Endothelial cell of umbilical vein (primary cell): ENCODE results near the gene FOXP1. TPM values are rescaled to one million over a fixed set of nuclear protein-coding genes. Genes with fewer than 3 reads are reported as not detected.

Experiments
- BruUV-seq: library from RNA; stranded (reverse); fragments of 400-500 nt; replicated peaks from 2 replicates; lab custom pipeline; 2021; lab: Mats Ljungman, UMichigan
- CTCF ChIA-PET: fragments of 300-600, 350-600 bp; sonication (Branson Sonifier 250); formaldehyde crosslinking; loops from one replicate; lab custom pipeline; 2021; ENCODE audit warnings: antibody characterized with exemption, inconsistent platforms; lab: Charles Lee
- POLR2A ChIA-PET: fragments of 300-600, 350-600 bp; sonication (Branson Sonifier 250); formaldehyde crosslinking; loops from one replicate; lab custom pipeline; 2021; ENCODE audit warnings: antibody characterized with exemption, inconsistent platforms; lab: Charles Lee
- DNase-seq: peaks from one replicate; pipeline ENCODE4 v3.0.0-alpha.2; 2011; ENCODE audit warnings: low read depth, low spot score
- FAIRE-seq: peaks from 2 replicates; lab custom pipeline; 2011; peaks lifted over from hg19 to GRCh38; lab: Jason Lieb, UNC
- H2AFZ ChIP-seq: 2 replicates; pipeline ENCODE4 v1.6.0; 2012; ENCODE audit warnings: low read depth, low read length, control low read depth, inconsistent platforms
- H3K27ac ChIP-seq: 2 replicates; pipeline ENCODE4 v1.5.1; 2011; ENCODE audit warnings: low read depth, mild to moderate bottlenecking, control low read depth, low read length, moderate library complexity; ENCODE audit not compliant: insufficient read depth
- H3K27me3 ChIP-seq, 2 experiments: 2 replicates each; pipeline versions ENCODE4 v1.6.0 to v1.6.1; 2011; ENCODE audit warnings: low read length in 2 of 2, mixed read lengths in 1 of 2; ENCODE audit not compliant: control insufficient read depth in 2 of 2, insufficient read depth in 2 of 2
- H3K36me3 ChIP-seq, 2 experiments: 2 replicates in 1 of 2; 3 replicates in 1 of 2; pipeline ENCODE4 v1.5.1; 2011; ENCODE audit warnings: low read length in 2 of 2, mild to moderate bottlenecking in 1 of 2, moderate library complexity in 1 of 2; ENCODE audit not compliant: control insufficient read depth in 2 of 2, insufficient read depth in 2 of 2; ENCODE audit errors: extremely low read depth in 1 of 2
- H3K4me1 ChIP-seq: 3 replicates; pipeline ENCODE4 v1.5.1; 2011; ENCODE audit warnings: mild to moderate bottlenecking, low read length; ENCODE audit not compliant: control insufficient read depth, insufficient read depth; ENCODE audit errors: extremely low read depth
- H3K4me2 ChIP-seq: 2 replicates; pipeline ENCODE4 v1.6.1; 2011; ENCODE audit warnings: low read length, control low read depth, mixed read lengths; ENCODE audit not compliant: insufficient read depth
- H3K4me3 ChIP-seq, 3 experiments: fragments of 200-600 bp in 1 of 3; sonication (generic), shearing (Covaris generic) in 1 of 3; replicated peaks in 1 of 3; 2 replicates each; pipeline ENCODE4 v1.5.1; 2011 to 2016; ENCODE audit warnings: control low read depth in 3 of 3, low read length in 3 of 3, mild to moderate bottlenecking in 2 of 3, inconsistent platforms in 1 of 3, low read depth in 1 of 3, moderate library complexity in 1 of 3; ENCODE audit not compliant: insufficient read depth in 1 of 3
- H3K79me2 ChIP-seq: 2 replicates; pipeline ENCODE4 v1.6.0; 2012; ENCODE audit warnings: low read length, inconsistent platforms; ENCODE audit not compliant: control insufficient read depth, insufficient read depth
- H3K9ac ChIP-seq: replicated peaks from 2 replicates; pipeline ENCODE3; 2011; ENCODE audit warnings: low read length, control low read depth; ENCODE audit not compliant: insufficient read depth; ENCODE audit errors: extremely low read depth
- H3K9me1 ChIP-seq: replicated peaks from 3 replicates; pipeline ENCODE4 v1.6.0; 2011; ENCODE audit warnings: mild to moderate bottlenecking, low read length; ENCODE audit not compliant: control insufficient read depth, insufficient read depth; ENCODE audit errors: extremely low read depth
- H3K9me3 ChIP-seq: replicated peaks from 2 replicates; pipeline ENCODE4 v1.5.1; 2012; ENCODE audit warnings: low read length, inconsistent platforms; ENCODE audit not compliant: control insufficient read depth, insufficient read depth
- H4K20me1 ChIP-seq: replicated peaks from 2 replicates; pipeline ENCODE3; 2011; ENCODE audit warnings: mild to moderate bottlenecking, low read length; ENCODE audit not compliant: control insufficient read depth, insufficient read depth; ENCODE audit errors: extremely low read depth
- EZH2 ChIP-seq: IDR thresholded peaks from 2 replicates; pipeline ENCODE4 v1.6.1; 2012; ENCODE audit warnings: borderline replicate concordance, low read depth, mild to moderate bottlenecking, moderate library complexity, low read length, inconsistent platforms; ENCODE audit not compliant: severe bottlenecking
- FOS ChIP-seq: IDR thresholded peaks from 2 replicates; pipeline ENCODE4 v1.6.1; 2011; ENCODE audit warnings: mild to moderate bottlenecking, low read length, moderate library complexity, borderline replicate concordance; ENCODE audit not compliant: insufficient read depth
- GATA2 ChIP-seq: IDR thresholded peaks from 2 replicates; pipeline ENCODE4 v1.7.0; 2011; ENCODE audit warnings: low read depth, mild to moderate bottlenecking, moderate library complexity, mixed read lengths, low read length; ENCODE audit not compliant: insufficient read length, insufficient read depth
- JUN ChIP-seq: IDR thresholded peaks from 2 replicates; pipeline ENCODE4 v1.6.1; 2011; ENCODE audit warnings: borderline replicate concordance, low read depth; ENCODE audit not compliant: insufficient read length, insufficient read depth
- MYC ChIP-seq: IDR thresholded peaks from one replicate; pipeline ENCODE4 v1.6.1; 2011; ENCODE audit warnings: mild to moderate bottlenecking, low read depth, low read length
- POLR2A ChIP-seq: IDR thresholded peaks from 2 replicates; pipeline ENCODE4 v1.6.1; 2012; ENCODE audit warnings: low read depth, mild to moderate bottlenecking, control low read depth, low read length
- POLR2AphosphoS5 ChIP-seq: IDR thresholded peaks from 2 replicates; pipeline ENCODE4 v1.6.1; 2012; ENCODE audit warnings: low read depth, mild to moderate bottlenecking, control low read depth, low read length, moderate library complexity; ENCODE audit not compliant: insufficient read depth
- dilution Hi-C: fragments of 300-500 bp; cut with MboI; formaldehyde crosslinking; loops from one replicate; pipeline ENCODE4 v1.15.0; 2019; ENCODE audit warnings: low sequenced_read_pairs; ENCODE audit not compliant: extremely low pct_ligation_motif_present
- intact Hi-C: fragments of 100-400 bp; cut with micrococcal nuclease; formaldehyde crosslinking; loops from one replicate; pipeline ENCODE4 v1.10.0; 2022
- polyA plus RNA-seq, 4 experiments: library from polyadenylated mRNA; depleted of rRNA in 3 of 4; stranded (reverse) in 3 of 4; unstranded in 1 of 4; fragments of >200 nt; gene quantifications; 2 replicates each; pipeline versions ENCODE4 v1.2.1 to v1.2.3, GENCODE V29; 2011 to 2012; ENCODE audit warnings: missing spikeins in 1 of 4
- total RNA-seq: library from RNA; stranded (reverse); gene quantifications from 2 replicates; pipeline ENCODE4 v1.2.3, GENCODE V29; 2021
- TF ChIP-seq, protein P1 (sequence below), 2 donors: IDR thresholded peaks; 1 replicate in 1 of 2; 2 replicates in 1 of 2; pipeline ENCODE4 v1.5.1; 2011; ENCODE audit warnings: low read length in 2 of 2, mild to moderate bottlenecking in 2 of 2, moderate library complexity in 2 of 2, control low read depth in 1 of 2, inconsistent platforms in 1 of 2, low read depth in 1 of 2; ENCODE audit not compliant: insufficient read depth in 1 of 2; ENCODE audit errors: extremely low read depth in 1 of 2
- TF ChIP-seq, protein P2 (sequence below): IDR thresholded peaks from 2 replicates; pipeline ENCODE4 v1.6.1; 2011; ENCODE audit not compliant: insufficient read depth, insufficient read length

Gene FOXP1
- total and polyA plus RNA-seq, 2 donors (not counting 3 experiments of a cell fraction or from before 2014, with no cell fraction given), result 41.0 to 107 TPM

DNA sequence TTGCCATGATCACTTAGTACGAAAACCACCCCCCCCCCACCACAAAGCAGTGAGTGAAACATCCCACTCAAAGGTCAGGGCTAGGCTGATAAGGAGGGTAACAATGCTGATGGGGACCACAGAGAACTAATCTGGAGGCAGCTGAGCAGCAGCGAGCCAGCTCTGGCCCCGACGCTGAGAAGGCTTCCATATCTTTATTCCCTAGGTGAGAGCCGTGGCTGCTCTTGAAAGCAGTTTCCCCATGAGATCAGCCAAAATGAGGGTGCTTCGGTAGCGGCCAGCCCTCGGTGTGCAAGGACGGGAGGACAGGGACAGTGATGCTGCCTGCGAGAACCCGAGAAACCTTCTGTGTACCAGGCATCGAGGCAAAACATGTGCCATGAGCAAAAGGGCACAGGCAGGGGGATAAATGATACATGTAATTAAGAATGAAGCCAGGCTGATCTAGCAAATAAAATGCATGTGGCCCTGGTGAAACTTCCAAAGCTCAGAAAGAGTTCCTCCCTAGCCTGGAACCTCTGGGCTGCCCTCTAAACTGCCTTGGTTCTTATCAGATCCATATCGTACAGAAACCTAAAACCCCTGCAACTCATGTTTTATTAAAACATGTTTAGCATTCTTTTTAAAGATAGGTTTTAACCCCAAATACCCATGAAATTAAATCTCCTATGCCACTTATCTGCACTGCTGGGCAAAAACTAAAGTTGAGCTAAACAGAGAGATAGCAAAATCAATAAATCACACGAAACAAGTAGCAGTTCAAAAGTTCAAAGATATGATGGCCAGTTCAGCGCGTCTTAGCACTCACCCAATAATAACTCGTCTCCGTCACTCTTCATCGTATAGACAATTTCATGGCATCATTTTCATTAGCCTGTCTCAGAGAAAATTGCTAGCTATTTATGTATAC, 337.3 kb downstream of the FOXP1 start:
- BruUV-seq, result no TSS peak
- no peak overlapping the region for H3K9ac ChIP-seq
- dilution Hi-C loops, result no loop called here
- H3K9me1 ChIP-seq, result no peaks in the 10 kb centered on the region
- H2AFZ ChIP-seq, result no peak overlapping the region
- no peaks in the 10 kb centered on the region for H3K36me3 ChIP-seq
- CTCF ChIA-PET, result interaction anchor here (0.6 to 2.6 kb wide), 4 partner anchors 13 to 529 kb away, joined by 3 to 11 read pairs (median 6); no protein-coding TSS in a partner anchor
- H3K4me3 ChIP-seq, result no peak overlapping the region
- peaks cover 23% of the 10 kb centered on the region for H3K4me1 ChIP-seq
- intact Hi-C loops, result loop anchor here (2.0 to 5.0 kb wide), 2 partner anchors 143 to 336 kb away; partner anchors contain the start of gene FOXP1
- H3K27me3 ChIP-seq, result no peaks in the 10 kb centered on the region
- TF ChIP-seq, protein P1, sequence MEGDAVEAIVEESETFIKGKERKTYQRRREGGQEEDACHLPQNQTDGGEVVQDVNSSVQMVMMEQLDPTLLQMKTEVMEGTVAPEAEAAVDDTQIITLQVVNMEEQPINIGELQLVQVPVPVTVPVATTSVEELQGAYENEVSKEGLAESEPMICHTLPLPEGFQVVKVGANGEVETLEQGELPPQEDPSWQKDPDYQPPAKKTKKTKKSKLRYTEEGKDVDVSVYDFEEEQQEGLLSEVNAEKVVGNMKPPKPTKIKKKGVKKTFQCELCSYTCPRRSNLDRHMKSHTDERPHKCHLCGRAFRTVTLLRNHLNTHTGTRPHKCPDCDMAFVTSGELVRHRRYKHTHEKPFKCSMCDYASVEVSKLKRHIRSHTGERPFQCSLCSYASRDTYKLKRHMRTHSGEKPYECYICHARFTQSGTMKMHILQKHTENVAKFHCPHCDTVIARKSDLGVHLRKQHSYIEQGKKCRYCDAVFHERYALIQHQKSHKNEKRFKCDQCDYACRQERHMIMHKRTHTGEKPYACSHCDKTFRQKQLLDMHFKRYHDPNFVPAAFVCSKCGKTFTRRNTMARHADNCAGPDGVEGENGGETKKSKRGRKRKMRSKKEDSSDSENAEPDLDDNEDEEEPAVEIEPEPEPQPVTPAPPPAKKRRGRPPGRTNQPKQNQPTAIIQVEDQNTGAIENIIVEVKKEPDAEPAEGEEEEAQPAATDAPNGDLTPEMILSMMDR (IDR thresholded peaks at IDR 0.05; ENCODE audit: extremely low read depth in 1 of 2, insufficient read depth in 1 of 2, low read depth in 1 of 2, low read length in 2 of 2), result no peak
- TF ChIP-seq, protein P2, sequence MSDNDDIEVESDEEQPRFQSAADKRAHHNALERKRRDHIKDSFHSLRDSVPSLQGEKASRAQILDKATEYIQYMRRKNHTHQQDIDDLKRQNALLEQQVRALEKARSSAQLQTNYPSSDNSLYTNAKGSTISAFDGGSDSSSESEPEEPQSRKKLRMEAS, result no peak
- no peak for TF ChIP-seq FOS
- TF ChIP-seq MYC, result no peak
- TF ChIP-seq GATA2, result no peak
- no peak for TF ChIP-seq EZH2
- TF ChIP-seq POLR2AphosphoS5, result no peak
- TF ChIP-seq POLR2A, result no peak
- TF ChIP-seq JUN, result no peak
- no peaks in the 10 kb centered on the region for H3K79me2 ChIP-seq
- DNase-seq (no peak), FAIRE-seq (no peak)
- POLR2A ChIA-PET, result interaction anchor here (0.7 kb wide), 1 partner anchor 117 kb away, joined by 4 read pairs; no protein-coding TSS in a partner anchor
- H3K27ac ChIP-seq, result no peak overlapping the region
- no peaks in the 10 kb centered on the region for H4K20me1 ChIP-seq
- no peaks in the 10 kb centered on the region for H3K9me3 ChIP-seq
- no peak overlapping the region for H3K4me2 ChIP-seq
